Erythroblast (primary cell): ENCODE measurements around the gene SRGAP1.

Experiments used
- GATA1 ChIP-seq: IDR thresholded peaks from 2 replicates; pipeline ENCODE4 v1.6.1; 2011; ENCODE audit warnings: low read depth, mild to moderate bottlenecking, control low read depth, low read length, moderate library complexity
- POLR2A ChIP-seq: IDR thresholded peaks from 2 replicates; pipeline ENCODE4 v1.6.1; 2011; ENCODE audit warnings: mild to moderate bottlenecking, low read length

DNA sequence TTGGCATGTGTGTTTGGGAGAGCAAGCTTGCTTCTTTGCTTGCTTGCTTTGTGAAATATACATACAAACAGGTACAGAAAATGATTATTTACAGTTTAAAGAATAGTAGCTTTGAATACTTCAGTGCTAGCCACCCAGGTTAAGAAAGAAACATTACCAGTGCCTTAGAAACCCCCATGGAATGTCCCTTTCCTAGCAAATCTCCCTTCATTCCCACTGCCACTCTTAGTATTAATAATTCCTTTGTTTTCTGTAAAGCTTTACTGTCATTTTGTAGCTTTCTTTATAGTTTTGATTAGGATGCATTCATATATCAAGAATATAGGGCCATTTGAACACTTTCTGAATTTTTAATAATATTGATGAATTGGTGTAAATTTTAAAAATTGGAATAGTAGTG is 9.5 kb downstream of the SRGAP1 start:
- TF ChIP-seq POLR2A (no peak), GATA1 (no peak)
